SK-N-SH treated with all-trans-retinoic acid at 6 μM for 48 hours (cell line): ENCODE measurements around the gene FLT4.
A peak's percentile ranks its signal among the peaks of the same experiment; 100 is the strongest.

Source experiments
- ATAC-seq: fragments of 200-7000 bp; cut with Tn5 transposase; 3 replicates; pipeline ENCODE4 v1.9.1; 2020; ENCODE audit warnings: mild to moderate bottlenecking, moderate library complexity
- ARNTL ChIP-seq: fragments of 450-650 bp; formaldehyde crosslinking; IDR thresholded peaks from 2 replicates; pipeline ENCODE4 v1.5.0; 2020; ENCODE audit warnings: low read depth, mild to moderate bottlenecking, moderate library complexity, borderline replicate concordance
- BACH2 ChIP-seq: fragments of 250-450 bp; sonication (Bioruptor Pico); IDR thresholded peaks from 2 replicates; pipeline ENCODE4 v1.9.0; 2021; ENCODE audit warnings: mild to moderate bottlenecking, borderline replicate concordance
- CSDC2 ChIP-seq: fragments of 250-450 bp; sonication (Bioruptor Pico); IDR thresholded peaks from 2 replicates; pipeline ENCODE4 v1.5.0; 2020; ENCODE audit warnings: mild to moderate bottlenecking, moderate library complexity
- ESRRG ChIP-seq: fragments of 250-450 bp; sonication (Bioruptor Pico); IDR thresholded peaks from 2 replicates; pipeline ENCODE4 v1.6.1; 2021; ENCODE audit warnings: mild to moderate bottlenecking
- GLIS3 ChIP-seq: fragments of 250-450 bp; sonication (Bioruptor Pico); IDR thresholded peaks from 2 replicates; pipeline ENCODE4 v1.5.0; 2020; ENCODE audit warnings: mild to moderate bottlenecking, moderate library complexity
- PPARA ChIP-seq: fragments of 250-450 bp; sonication (Bioruptor Pico); IDR thresholded peaks from 2 replicates; pipeline ENCODE4 v1.5.0; 2020; ENCODE audit warnings: mild to moderate bottlenecking, borderline replicate concordance
- RARB ChIP-seq: fragments of 250-450 bp; sonication (Bioruptor Pico); IDR thresholded peaks from 2 replicates; pipeline ENCODE4 v1.8.0; 2021; ENCODE audit warnings: mild to moderate bottlenecking, moderate library complexity
- SNAI2 ChIP-seq: fragments of 250-450 bp; sonication (Bioruptor Pico); IDR thresholded peaks from 2 replicates; pipeline ENCODE4 v1.5.0; 2020; ENCODE audit warnings: mild to moderate bottlenecking, moderate library complexity
- TCF4 ChIP-seq: fragments of 250-450 bp; sonication (Bioruptor Pico); IDR thresholded peaks from 2 replicates; pipeline ENCODE4 v1.8.0; 2021; ENCODE audit warnings: mild to moderate bottlenecking, moderate library complexity, borderline replicate concordance
- TOX ChIP-seq: fragments of 250-450 bp; sonication (Bioruptor Pico); IDR thresholded peaks from 2 replicates; pipeline ENCODE4 v1.8.0; 2021; ENCODE audit warnings: mild to moderate bottlenecking, moderate library complexity, borderline replicate concordance
- ZC3H10 ChIP-seq: fragments of 250-450 bp; sonication (Bioruptor Pico); IDR thresholded peaks from 2 replicates; pipeline ENCODE4 v1.5.1; 2021; ENCODE audit warnings: mild to moderate bottlenecking, moderate library complexity
- ZFP3 ChIP-seq: fragments of 250-450 bp; sonication (Bioruptor Pico); IDR thresholded peaks from 2 replicates; pipeline ENCODE4 v1.5.0; 2020; ENCODE audit warnings: mild to moderate bottlenecking, moderate library complexity
- ZFP30 ChIP-seq: fragments of 450-650 bp; formaldehyde crosslinking; IDR thresholded peaks from 2 replicates; pipeline ENCODE4 v1.5.0; 2022; ENCODE audit warnings: mild to moderate bottlenecking, moderate library complexity
- ZNF565 ChIP-seq: fragments of 450-650 bp; formaldehyde crosslinking; conservative IDR thresholded peaks from 2 replicates; pipeline ENCODE4 v1.5.0; 2020; ENCODE audit warnings: low read depth, mild to moderate bottlenecking, moderate library complexity
- ZNF8 ChIP-seq: fragments of 450-650 bp; formaldehyde crosslinking; IDR thresholded peaks from 2 replicates; pipeline ENCODE4 v1.5.0; 2020; ENCODE audit warnings: mild to moderate bottlenecking, moderate library complexity
- TF ChIP-seq, protein P1 (sequence below): fragments of 250-450 bp; sonication (Bioruptor Pico); IDR thresholded peaks from 2 replicates; pipeline ENCODE4 v1.5.0; 2020; ENCODE audit warnings: mild to moderate bottlenecking, moderate library complexity
- TF ChIP-seq, protein P2 (sequence below): fragments of 250-450 bp; sonication (Bioruptor Pico); IDR thresholded peaks from 2 replicates; pipeline ENCODE4 v1.8.0; 2020; ENCODE audit warnings: mild to moderate bottlenecking, moderate library complexity, borderline replicate concordance
- TF ChIP-seq, protein P3 (sequence below): fragments of 250-450 bp; sonication (Bioruptor Pico); IDR thresholded peaks from 2 replicates; pipeline ENCODE4 v1.5.1; 2020; ENCODE audit warnings: low read depth, mild to moderate bottlenecking, moderate library complexity
- TF ChIP-seq, protein P4 (sequence below): fragments of 250-450 bp; sonication (Bioruptor Pico); IDR thresholded peaks from 2 replicates; pipeline ENCODE4 v1.8.0; 2021; ENCODE audit warnings: low read depth, mild to moderate bottlenecking, moderate library complexity, borderline replicate concordance
- TF ChIP-seq, protein P5 (sequence below): fragments of 250-450 bp; sonication (Bioruptor Pico); IDR thresholded peaks from 2 replicates; pipeline ENCODE4 v1.5.1; 2021; ENCODE audit warnings: mild to moderate bottlenecking, moderate library complexity

FLT4 gene

DNA sequence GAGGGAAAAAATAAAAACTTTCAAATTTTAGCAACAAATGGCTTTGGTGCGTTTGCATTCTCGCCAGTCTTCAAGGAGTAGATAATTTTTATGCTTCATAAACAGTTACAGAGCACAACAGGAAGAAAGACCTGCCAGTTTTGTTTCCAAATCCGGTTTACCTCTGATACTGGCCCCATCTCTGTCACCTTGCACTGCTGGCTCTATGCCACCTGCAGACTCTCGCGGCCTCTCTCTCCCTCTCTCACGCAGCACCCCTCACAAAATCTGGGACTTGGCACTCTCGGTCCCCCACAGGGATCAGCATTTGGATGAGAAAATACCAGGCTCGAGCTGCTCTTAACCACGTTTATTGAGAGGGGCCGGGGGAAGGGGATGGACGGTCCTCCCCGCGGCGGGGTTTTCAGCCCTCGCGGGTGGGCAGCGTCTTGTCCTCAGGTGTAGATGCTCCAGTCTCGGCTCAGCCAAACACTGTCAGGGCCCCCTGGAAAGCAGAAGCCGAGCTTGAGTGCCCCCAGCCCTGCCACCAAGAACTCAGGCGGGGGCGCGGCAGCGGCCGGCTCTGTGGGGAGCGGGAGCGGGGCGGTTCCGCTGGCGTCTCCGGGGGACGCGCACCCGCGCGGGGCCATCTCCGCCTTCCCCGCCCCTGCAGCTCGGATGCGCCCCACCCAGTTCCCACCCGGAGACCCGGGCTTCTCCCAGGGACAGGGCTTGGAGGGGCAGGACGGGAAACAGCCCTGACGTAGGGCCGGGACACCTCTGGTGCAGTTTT, 59.4 kb downstream of the FLT4 start:
- ATAC-seq = peak; percentile 12; the same call in 2 of the 3 replicates
- TF ChIP-seq TCF4 (CRISPR knock-in tag) (no peak), PPARA (CRISPR knock-in tag) (no peak), ARNTL (CRISPR knock-in tag) (no peak), BACH2 (CRISPR knock-in tag) (no peak), ZFP3 (CRISPR knock-in tag) (no peak), RARB (CRISPR knock-in tag) (no peak), GLIS3 (no peak), ZNF8 (no peak)
- TF ChIP-seq, protein P1, sequence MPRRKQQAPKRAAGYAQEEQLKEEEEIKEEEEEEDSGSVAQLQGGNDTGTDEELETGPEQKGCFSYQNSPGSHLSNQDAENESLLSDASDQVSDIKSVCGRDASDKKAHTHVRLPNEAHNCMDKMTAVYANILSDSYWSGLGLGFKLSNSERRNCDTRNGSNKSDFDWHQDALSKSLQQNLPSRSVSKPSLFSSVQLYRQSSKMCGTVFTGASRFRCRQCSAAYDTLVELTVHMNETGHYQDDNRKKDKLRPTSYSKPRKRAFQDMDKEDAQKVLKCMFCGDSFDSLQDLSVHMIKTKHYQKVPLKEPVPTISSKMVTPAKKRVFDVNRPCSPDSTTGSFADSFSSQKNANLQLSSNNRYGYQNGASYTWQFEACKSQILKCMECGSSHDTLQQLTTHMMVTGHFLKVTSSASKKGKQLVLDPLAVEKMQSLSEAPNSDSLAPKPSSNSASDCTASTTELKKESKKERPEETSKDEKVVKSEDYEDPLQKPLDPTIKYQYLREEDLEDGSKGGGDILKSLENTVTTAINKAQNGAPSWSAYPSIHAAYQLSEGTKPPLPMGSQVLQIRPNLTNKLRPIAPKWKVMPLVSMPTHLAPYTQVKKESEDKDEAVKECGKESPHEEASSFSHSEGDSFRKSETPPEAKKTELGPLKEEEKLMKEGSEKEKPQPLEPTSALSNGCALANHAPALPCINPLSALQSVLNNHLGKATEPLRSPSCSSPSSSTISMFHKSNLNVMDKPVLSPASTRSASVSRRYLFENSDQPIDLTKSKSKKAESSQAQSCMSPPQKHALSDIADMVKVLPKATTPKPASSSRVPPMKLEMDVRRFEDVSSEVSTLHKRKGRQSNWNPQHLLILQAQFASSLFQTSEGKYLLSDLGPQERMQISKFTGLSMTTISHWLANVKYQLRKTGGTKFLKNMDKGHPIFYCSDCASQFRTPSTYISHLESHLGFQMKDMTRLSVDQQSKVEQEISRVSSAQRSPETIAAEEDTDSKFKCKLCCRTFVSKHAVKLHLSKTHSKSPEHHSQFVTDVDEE (CRISPR knock-in tag) = no peak
- TF ChIP-seq, protein P2, sequence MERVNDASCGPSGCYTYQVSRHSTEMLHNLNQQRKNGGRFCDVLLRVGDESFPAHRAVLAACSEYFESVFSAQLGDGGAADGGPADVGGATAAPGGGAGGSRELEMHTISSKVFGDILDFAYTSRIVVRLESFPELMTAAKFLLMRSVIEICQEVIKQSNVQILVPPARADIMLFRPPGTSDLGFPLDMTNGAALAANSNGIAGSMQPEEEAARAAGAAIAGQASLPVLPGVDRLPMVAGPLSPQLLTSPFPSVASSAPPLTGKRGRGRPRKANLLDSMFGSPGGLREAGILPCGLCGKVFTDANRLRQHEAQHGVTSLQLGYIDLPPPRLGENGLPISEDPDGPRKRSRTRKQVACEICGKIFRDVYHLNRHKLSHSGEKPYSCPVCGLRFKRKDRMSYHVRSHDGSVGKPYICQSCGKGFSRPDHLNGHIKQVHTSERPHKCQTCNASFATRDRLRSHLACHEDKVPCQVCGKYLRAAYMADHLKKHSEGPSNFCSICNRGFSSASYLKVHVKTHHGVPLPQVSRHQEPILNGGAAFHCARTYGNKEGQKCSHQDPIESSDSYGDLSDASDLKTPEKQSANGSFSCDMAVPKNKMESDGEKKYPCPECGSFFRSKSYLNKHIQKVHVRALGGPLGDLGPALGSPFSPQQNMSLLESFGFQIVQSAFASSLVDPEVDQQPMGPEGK = no peak

DNA sequence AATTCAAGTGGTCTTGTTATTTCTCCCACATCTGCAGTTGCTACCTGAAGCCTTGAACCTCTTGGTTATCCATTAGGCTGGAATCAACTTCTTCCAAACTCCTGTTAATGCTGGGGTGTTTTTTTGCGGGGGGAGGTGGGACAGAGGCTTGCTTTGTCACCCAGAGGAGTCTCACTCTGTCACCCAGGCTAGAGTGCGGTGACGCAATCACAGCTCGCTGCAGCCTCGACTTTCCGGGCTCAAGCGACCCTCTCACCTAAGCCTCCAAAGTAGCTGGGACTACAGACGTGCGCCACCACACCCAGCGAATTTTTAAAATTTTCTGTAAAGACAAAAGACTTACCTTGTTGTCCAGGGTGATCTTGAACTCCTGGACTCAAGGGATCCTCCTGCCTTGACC, 62.5 kb downstream of the FLT4 start:
- TF ChIP-seq, protein P2 = no peak
- TF ChIP-seq TOX (no peak), CSDC2 (no peak), ESRRG (CRISPR knock-in tag) (no peak), ZFP3 (CRISPR knock-in tag) (no peak), ARNTL (CRISPR knock-in tag) (no peak), GLIS3 (no peak), ZFP30 (CRISPR knock-in tag) (no peak), ZNF565 (CRISPR knock-in tag) (no peak), ZC3H10 (CRISPR knock-in tag) (no peak), PPARA (CRISPR knock-in tag) (no peak), BACH2 (CRISPR knock-in tag) (no peak), SNAI2 (CRISPR knock-in tag) (no peak)
- TF ChIP-seq, protein P3, sequence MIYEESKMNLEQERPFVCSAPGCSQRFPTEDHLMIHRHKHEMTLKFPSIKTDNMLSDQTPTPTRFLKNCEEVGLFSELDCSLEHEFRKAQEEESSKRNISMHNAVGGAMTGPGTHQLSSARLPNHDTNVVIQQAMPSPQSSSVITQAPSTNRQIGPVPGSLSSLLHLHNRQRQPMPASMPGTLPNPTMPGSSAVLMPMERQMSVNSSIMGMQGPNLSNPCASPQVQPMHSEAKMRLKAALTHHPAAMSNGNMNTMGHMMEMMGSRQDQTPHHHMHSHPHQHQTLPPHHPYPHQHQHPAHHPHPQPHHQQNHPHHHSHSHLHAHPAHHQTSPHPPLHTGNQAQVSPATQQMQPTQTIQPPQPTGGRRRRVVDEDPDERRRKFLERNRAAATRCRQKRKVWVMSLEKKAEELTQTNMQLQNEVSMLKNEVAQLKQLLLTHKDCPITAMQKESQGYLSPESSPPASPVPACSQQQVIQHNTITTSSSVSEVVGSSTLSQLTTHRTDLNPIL = no peak
- TF ChIP-seq, protein P4, sequence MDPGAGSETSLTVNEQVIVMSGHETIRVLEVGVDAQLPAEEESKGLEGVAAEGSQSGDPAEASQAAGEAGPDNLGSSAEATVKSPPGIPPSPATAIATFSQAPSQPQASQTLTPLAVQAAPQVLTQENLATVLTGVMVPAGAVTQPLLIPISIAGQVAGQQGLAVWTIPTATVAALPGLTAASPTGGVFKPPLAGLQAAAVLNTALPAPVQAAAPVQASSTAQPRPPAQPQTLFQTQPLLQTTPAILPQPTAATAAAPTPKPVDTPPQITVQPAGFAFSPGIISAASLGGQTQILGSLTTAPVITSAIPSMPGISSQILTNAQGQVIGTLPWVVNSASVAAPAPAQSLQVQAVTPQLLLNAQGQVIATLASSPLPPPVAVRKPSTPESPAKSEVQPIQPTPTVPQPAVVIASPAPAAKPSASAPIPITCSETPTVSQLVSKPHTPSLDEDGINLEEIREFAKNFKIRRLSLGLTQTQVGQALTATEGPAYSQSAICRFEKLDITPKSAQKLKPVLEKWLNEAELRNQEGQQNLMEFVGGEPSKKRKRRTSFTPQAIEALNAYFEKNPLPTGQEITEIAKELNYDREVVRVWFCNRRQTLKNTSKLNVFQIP = no peak
- TF ChIP-seq, protein P5, sequence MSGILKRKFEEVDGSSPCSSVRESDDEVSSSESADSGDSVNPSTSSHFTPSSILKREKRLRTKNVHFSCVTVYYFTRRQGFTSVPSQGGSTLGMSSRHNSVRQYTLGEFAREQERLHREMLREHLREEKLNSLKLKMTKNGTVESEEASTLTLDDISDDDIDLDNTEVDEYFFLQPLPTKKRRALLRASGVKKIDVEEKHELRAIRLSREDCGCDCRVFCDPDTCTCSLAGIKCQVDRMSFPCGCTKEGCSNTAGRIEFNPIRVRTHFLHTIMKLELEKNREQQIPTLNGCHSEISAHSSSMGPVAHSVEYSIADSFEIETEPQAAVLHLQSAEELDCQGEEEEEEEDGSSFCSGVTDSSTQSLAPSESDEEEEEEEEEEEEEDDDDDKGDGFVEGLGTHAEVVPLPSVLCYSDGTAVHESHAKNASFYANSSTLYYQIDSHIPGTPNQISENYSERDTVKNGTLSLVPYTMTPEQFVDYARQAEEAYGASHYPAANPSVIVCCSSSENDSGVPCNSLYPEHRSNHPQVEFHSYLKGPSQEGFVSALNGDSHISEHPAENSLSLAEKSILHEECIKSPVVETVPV = no peak
- TF ChIP-seq, protein P1 (CRISPR knock-in tag) = no peak
- ATAC-seq = no peak
